NCI-H2196 treated with DMSO at 0.1 percent for 48 hours (cell line): ENCODE results near the gene STARD5.
"Not testable (repeated sequence)": the region's sequence is repeated elsewhere in the genome, so short reads cannot be mapped to it uniquely, and the experiment has no call there.

ENCODE experiments used
- DNase-seq: peaks from one replicate; lab custom pipeline; 2025; ENCODE audit not compliant: unreplicated experiment; lab: John Stamatoyannopoulos, UW

Gene STARD5

GRCh38 chr15:81338170-81339007, 14.4 kb upstream of the STARD5 start:
- DNase-seq = no peak

DNA sequence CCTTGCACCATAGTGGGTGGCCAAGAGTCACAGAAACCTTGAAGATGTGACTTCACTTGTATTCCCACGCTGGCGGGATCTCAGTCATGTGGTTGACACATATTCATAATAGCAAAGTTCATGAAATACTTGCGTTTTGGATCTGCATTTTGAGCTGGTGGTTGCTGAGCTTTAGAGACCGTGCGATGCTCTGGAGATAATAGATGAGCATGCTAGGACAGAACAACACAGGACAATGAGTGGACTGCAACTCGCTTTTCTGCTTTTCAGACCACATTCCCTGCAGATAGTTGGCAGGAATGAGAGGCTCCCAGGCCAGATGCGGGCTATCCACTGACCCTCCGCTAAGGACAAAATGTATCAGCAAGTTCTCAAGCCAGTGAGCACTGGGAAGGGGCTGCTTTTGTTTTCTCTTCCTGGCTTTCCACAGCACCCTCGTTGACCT, 13.8 kb upstream of the STARD5 start:
- no peak for DNase-seq

DNA sequence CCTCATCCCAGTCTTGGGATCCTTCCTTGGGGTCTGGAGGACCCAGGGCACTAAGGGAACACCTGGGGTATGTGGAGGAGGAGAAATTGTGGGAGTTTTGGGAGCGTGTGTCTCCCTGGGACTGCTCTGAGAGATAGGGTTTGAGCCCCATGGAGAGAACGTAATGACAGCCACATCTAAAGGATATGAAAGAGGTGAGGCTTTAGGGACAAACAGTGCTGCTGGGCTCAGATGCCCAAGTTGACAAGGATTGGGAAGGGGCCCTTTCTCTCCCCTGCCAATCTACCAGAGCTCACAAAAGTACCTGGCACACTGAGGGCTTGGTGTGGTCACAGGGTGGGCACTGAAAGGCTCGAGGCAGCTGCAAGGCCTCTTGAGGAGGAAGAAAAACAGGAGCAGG, 13.3 kb upstream of the STARD5 start:
- no peak for DNase-seq

DNA sequence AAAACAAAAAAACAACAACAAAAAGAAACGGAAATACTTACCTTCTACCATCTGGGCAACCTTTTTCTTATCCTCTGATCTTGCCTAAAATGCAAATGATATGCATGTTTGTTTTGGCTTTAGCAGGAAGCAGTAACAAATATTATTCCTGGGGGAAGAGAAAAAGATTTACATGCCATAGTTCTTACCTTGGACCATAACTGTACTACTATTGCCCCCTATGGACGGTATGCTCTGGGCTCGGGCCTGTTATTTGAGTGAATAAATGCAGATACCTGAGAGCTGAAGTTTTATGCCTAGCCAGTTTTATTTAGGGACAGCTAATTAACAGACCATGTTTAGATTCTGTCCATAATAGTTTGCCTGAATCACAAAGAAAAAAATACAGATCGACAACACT, 12.6 kb upstream of the STARD5 start:
- no peak for DNase-seq

DNA sequence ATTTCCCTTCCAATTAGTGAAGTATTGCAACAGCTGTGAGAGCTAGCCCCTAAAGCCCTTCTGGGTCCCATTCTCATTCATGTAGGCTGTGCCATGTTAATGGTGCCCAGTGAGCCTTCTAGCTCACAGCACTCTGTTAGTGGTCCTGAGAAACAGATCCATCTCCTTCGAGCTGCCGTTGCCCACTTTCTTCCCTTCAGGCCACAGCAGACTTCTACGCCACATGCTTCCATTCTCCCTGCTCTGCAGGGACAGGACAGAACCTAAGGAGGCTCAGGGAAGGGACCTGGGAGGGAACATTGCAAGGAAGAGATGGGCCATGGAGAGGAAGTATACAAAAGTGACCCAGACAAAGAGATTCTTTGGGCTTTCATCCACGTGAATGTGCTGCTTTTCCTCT, 11.7 kb upstream of the STARD5 start:
- DNase-seq = no peak

DNA sequence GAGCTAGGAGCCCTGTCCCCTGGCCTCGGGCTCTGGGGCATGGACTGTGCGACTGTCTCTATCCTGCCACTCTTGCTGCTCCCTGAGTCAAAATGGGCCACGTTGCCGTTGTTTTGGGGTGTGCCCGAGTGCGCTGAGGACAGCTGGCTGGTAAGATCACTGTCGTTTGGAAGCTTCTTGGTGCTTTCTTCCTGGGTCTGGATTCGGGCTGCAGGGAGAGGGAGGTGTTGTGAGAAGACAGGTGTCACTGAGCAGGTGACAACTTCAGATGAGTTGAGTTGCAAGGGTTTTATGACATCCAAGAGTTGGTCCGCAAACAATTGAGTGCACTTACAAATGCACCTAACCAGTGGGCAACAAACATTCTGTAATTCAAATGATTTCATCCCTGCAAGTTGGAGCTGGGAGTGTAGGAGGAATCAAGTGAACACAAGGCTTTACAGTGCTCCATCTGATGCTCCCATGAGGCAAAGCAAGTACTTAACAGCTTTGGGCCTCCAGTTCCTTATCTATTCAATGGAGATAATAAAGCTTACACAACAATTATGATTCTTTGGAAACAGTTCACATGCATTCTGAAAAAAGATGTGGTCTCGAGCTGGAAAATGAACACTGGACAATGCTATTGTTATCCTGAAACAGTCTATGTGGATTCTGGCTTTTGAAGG, 11.0 kb upstream of the STARD5 start:
- DNase-seq = no peak

DNA sequence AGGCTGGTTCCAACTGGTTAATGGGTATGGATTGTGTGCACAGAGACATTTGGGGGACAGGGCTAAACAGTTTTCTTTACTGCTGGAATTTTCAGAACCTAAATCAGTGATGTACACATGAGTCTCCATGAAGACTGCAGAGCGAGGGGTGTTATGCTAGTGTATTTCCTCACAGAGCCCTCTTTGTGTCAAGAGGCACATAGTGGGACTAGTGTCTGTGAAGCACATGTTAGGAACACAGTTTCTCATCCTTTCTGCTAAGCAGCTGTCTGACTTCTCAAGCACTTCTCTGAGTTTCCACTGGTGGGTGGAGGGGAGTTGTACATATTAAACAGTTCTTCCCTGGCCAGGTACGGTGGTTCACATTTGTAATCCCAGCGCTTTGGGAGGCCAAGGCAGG, 9.4 kb upstream of the STARD5 start:
- DNase-seq = no peak

- DNase-seq = no peak
These were observed 8.4 kb upstream of the STARD5 start for GRCh38 chr15:81332326-81332725.

GRCh38 chr15:81331600-81331999, 7.7 kb upstream of the STARD5 start:
- no peak for DNase-seq

GRCh38 chr15:81331141-81331540, 7.2 kb upstream of the STARD5 start:
- not testable (repeated sequence) for DNase-seq

GRCh38 chr15:81330366-81331090, 6.6 kb upstream of the STARD5 start:
- no peak for DNase-seq

DNA sequence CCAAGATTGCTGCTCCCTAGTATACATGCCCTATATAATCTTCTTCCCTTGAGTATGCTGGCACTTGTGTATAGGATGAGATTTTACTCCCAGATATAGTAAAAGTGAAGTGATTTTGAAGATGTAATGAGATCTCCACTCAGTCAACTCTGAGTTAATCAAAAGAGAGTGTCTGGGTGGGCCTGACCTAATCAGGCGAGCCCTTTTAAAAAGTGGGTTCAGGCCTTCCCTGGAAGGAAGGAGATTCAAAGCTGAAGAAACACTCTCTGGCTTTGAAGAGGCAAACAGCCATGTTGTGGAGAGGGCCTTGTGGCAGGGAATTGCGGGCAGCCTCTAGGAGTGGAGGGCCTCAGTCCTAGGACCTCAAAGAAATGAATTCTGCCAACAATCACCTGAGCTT, 5.5 kb upstream of the STARD5 start:
- DNase-seq = no peak

GRCh38 chr15:81327516-81327915, 3.6 kb upstream of the STARD5 start:
- no peak for DNase-seq

DNA sequence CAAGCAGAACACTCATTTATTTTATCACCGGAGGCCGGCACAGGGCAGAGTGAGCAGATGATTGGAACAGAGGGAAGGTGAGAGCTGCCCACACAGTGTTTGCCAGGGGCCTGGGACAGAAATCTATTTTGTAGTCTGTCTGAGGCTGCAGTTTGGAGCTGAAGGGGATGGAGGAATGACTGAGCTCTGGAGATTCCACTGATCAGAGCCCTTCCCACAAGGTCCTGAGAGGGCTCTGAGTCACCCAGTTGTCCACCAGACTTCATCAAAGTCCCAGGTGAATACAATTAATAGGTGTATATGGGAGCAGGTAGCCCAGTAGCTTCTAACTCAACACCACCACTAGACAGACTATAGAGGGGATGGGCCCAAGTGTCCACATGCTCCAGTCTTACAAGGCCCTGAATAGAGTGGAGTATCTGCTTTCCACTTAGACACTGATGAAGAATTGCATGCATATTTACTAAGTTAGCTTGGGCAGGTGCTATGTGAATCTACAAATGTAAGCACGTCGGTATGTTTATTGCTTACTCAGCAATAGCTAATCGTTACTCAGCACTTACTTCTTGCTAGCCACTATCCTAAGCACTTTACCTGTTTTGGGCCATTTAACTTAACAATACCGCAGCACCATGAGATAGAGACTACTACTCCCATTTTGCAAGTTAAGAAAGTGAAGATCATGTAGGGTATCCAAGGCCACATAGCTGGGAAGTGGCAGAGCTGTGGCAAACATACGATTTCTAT, 2.7 kb upstream of the STARD5 start:
- DNase-seq = no peak

DNA sequence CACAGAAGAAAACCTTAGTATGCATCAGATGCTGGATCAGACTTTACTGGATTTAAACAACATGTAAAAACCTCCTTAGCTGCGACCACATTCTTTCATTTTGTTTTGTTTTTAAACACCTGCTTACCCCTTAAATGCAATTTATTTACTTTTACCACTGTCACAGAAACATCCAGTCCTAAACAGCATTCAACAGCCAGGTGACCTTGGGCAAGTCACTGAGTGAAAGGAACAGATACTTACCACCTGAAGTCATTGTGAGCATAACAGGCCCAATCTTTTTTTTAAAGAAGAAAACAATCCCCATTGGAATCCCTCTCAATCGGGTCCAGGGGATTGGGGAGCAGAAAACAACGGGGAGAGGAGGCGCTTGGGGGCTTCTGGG, 390 bp downstream of the STARD5 start:
- no peak for DNase-seq

- DNase-seq = no peak
These were observed 1.2 kb downstream of the STARD5 start for GRCh38 chr15:81322676-81323253.

DNA sequence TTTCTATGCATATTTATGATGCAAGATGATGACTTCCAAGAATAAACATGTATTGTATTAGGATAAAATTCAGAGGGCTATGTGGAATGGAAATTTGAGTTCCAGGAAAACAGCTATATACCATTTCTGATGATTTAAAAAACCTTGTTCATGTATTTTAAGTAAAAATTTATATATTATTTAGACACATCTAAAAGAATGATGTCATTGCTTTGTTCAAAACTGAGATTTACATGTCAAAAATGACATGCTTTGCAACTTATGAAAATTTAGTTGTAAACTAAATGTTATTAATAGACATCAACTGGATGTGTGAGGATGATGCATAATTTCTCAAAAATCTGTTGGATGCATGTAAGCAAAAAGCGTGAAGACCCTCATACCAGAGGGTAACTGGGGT, 2.3 kb downstream of the STARD5 start:
- no peak for DNase-seq

DNA sequence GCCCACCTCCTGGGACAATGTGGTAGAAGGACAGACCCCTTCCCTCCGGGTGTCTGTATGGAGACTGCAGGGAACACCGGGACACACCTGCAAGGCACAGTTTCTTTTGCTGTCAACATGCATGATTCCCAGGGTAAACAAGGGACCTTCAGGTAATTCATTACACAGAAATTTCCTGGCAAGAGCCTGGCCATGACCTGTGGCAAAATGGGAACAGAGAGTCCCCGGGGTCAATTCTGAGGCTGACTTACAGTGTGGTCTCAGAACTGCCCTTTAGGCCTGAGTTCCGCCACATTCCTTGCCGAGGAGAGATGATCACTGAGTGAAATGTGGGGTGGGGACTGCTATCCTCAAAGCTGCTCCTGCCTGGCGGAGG, 6.3 kb downstream of the STARD5 start:
- no peak for DNase-seq

GRCh38 chr15:81316267-81316666, 7.7 kb downstream of the STARD5 start:
- no peak for DNase-seq

DNA sequence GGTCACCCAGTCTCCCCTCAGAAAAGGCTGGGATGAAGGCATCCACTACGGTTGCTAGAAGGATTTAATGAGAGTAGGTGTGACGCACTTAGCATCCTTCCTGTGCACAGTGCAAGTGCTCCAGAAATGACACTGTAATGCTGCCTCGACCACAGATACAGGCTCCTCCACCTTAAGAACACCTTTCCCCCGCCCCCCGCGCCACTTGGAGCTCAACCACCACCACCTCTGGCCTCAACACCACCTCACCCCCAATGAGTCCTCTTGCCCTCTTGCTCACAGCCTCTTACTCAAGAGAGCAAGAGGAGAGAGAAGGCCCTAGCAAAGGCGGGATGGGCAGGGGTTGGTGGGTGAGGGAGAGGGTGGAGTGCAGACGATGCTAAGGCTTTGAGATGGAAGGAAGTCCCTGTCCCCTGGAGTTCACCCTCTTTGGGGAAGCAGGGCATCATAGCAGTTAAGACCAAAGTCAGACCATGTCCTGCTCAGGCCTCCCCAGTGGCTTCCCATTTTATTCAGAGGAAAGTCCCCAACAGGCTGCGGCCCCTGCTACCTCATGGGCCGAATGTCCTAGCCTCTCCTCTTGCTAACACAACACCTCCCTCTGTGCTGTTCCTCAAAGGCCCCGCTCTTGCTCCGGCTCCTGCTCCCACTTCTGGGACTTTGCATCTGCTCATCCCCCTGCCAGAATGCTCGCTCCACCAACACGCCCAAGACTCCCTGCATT, 8.3 kb downstream of the STARD5 start:
- DNase-seq = no peak
